Measurements from ENCODE around the gene FBN2.
"Not testable (repeated sequence)": the region's sequence is repeated elsewhere in the genome, so short reads cannot be mapped to it uniquely, and the experiment has no call there.

The FBN2 gene

GRCh38 chr5:128412145-128412930 lies 125.7 kb downstream of the FBN2 start:
- no peak for DNase-seq

GRCh38 chr5:128409166-128409800 lies 128.8 kb downstream of the FBN2 start:
- DNase-seq, result no peak

- no peak for DNase-seq
Observed at GRCh38 chr5:128408622-128409021, 129.4 kb downstream of the FBN2 start.

- no peak for DNase-seq
Observed at GRCh38 chr5:128407944-128408343, 130.1 kb downstream of the FBN2 start.

- no peak for DNase-seq
Observed at GRCh38 chr5:128406803-128407202, 131.2 kb downstream of the FBN2 start.

GRCh38 chr5:128405159-128405558 lies 132.9 kb downstream of the FBN2 start:
- no peak for DNase-seq

DNA sequence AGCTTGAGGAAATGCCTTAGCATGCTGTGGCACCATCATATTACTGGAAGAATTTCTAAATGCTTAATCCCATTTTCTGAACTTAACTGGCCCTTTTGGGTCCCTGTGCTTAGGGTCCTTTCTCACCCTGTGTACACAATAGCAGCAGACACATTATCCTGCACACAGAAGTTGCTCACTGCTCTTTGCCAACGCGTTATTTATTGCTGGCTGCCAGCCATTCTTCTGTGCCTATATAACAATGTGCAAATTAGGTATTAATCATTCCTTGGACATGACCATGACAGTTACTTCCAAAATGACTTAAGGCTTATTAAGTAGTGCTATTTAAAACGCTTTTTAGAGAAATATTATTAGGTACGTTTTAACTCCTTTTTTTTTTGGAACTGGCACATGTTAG lies 134.7 kb downstream of the FBN2 start:
- no peak for DNase-seq

- DNase-seq, result no peak
Observed at GRCh38 chr5:128402506-128402905, 135.5 kb downstream of the FBN2 start.

DNA sequence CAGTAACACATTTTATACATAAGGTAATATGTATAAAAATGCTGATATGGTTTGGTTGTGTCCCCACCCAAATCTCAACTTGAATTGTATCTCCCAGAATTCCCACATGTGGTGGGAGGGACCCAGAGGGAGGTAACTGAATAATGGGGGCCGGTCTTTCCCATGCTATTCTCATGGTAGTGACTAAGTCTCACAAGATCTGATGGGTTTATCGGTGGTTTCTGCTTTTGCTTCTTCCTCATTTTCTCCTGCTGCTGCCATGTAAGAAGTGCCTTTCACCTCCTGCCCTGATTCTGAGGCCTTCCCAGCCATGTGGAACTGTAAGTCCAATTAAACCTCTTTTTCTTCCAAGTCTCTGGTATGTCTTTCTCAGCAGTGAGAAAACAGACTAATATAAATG lies 137.3 kb downstream of the FBN2 start:
- not testable (repeated sequence) for DNase-seq

- DNase-seq, result no peak
Observed at GRCh38 chr5:128399111-128399510, 138.9 kb downstream of the FBN2 start.

- DNase-seq, result no peak
Observed at GRCh38 chr5:128397876-128398275, 140.2 kb downstream of the FBN2 start.

DNA sequence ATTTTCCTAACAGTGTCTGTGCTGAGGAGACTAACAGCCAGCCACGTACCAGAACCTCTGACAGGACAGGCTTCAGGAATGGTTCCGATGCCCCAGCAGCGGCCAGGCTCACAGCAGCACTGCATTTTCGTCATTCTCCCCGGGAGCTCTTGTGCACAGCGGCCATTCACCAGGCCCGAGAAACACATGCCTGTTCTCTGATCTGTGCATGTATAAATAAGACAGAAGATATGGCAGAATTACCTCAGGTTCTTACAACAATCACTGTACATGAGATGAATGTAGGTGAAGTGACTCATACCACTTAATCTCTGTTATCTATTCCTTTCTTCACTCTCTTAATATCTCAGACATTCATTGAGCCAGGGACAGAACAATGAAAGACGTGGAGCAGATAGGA lies 143.0 kb downstream of the FBN2 start:
- no peak for DNase-seq

DNA sequence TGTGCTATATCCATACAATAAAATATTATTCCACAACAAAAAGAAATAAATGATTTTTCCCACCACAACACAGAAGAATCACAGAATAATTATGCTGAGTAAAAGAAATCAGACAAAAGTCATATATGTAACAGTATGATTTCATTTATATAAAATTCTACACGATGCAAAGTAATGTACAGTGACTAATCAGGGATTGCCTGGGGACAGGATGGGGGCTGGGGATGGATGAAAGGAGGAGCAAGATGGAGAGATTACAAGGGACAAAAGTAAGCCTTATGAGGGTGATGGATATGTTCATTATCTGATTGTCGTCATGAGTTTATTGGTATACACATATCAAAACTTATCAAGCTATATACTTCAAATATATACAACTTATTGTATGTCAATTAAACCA lies 154.0 kb downstream of the FBN2 start:
- no peak for DNase-seq

DNA sequence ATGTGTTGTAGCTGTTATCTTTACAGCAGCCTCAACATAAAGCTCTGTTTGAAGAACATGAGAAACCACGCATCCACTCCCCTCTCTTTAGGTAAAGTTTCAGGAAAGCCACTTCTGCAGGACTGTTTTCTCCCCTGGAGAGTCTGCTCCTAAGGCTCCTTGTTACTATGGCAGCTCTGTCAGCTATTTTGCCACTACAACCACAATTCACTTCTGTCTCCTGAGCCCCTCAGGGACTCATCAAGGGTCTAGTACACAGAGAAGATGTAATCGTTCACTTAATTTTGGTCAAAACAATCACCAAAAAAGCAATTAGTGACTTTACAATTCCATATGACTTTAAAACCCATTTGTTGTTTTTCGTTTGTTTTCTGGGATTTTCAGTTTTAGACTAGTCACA lies 157.7 kb downstream of the FBN2 start:
- no peak for DNase-seq

- no peak for DNase-seq
Observed at GRCh38 chr5:128378632-128379031, 159.4 kb downstream of the FBN2 start.

GRCh38 chr5:128378196-128378595 lies 159.8 kb downstream of the FBN2 start:
- no peak for DNase-seq

DNA sequence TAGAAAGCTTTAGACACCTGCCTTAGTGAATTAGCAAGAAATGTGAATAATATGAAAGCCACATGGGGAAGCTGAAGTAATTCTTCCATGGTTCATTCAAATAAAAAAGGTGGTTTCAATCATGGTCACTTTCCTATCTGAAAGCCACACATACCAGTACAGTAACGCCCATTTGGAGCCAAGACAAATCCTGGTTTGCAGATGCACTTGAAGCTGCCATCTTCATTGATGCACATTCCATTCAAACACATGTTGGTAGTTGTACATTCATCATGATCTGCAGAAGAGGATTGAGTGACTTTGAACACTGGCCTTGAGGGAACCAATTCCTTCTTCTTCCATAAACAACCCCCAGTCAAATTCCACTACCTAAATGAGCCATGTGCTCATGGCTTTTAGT lies 161.5 kb downstream of the FBN2 start:
- DNase-seq, result no peak

- no peak for DNase-seq
Observed at GRCh38 chr5:128366147-128366546, 171.9 kb downstream of the FBN2 start.

DNA sequence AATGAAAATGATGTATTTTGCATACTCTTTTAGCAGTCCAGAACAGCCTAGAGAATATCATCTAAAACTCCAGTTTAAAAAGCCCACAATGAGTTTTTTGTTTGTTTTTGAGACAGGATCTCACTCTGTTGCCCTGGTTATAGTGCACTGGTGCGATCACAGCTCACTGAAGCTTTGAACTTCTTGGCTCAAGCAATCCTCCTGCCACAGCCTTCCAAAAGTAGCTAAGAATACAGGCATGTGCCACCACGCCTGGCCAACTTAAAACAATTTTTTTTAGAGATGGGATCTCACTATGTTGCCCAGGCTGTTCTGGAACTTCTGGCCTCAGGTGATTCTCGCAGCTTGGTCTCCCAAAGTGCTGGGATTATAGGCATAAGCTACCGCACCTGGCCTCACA lies 175.7 kb downstream of the FBN2 start:
- DNase-seq, result no peak

DNA sequence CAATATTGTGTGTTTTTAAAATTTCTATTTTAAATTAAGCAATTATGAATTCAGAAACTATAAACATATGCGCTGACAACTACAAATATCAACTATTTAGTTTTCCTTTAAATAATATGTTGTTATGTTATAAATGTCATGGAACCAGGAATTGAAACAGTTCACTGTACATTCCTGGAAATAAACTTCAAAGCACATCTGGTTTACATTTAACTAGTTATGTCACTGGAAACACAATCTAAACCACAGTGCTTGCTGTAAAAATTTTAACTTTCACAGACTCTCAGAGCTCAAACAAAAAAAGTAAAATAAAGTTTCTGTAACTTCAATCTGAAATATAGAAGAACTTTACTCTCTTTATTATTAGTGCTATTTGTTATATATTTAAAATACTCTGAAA lies 179.2 kb downstream of the FBN2 start:
- no peak for DNase-seq

DNA sequence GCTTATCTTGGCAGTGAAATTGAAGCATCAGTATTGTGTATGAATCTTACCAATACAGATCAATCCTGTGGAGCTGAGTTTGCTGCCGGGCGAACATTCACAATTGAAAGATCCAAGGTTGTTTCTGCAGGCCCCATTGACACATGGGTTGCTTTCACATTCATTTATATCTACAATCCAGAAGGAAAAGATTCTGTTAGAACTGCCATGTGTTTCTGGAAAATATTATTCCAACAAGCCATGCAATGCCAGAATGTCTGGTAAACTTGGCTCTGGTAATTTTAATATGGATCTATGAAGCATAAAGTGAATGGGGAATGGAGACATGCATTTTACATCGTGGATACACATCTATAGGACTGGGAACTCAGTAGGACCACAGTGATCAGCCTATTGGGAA lies 180.8 kb downstream of the FBN2 start:
- DNase-seq, result no peak

- no peak for DNase-seq
Observed at GRCh38 chr5:128355961-128356360, 182.1 kb downstream of the FBN2 start.

DNA sequence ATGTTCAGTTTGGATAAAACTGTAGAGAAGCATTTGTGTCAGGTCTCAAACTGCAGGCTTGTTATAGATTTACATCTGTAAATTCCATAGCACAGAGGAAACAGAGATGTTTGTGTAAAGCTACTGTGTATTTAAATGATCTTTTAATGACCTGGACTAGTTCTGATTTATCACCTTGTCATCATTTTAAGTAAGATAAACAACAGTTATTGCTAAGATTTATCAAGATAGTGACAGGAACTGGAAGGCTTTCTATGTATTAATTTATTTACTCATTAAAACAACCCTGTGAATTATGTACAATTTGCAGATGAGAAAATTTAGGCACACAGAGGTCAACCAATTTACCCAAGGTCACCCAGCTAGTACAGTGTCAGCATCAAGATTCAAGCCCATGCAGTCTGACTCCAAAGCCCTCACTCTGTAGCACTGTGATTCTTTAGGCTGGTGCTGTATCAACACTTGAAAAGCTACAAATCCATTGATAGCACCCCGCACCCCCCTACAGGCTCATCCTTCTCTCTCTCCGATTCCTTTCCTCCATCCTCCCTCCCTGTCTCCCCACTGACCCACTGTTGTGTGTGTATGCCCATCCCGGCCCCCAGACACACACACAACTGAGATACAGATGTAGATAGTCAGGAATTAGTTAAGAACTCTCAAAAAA lies 184.5 kb downstream of the FBN2 start:
- no peak for DNase-seq

- no peak for DNase-seq
Observed at GRCh38 chr5:128350705-128351104, 187.3 kb downstream of the FBN2 start.

Measured in CD4-positive, alpha-beta T cell treated with Interleukin-17A for 4 hours (primary cell).